GM19351 (cell line): ENCODE measurements around the gene TAP2.
A peak's percentile ranks its signal among the peaks of the same experiment; 100 is the strongest.
"Not testable (repeated sequence)": the region's sequence is repeated elsewhere in the genome, so short reads cannot be mapped to it uniquely, and the experiment has no call there.

Experiments
- ATAC-seq: cut with Tn5 transposase; IDR thresholded peaks from one replicate; pipeline ENCODE4 v1.9.1; 2021; ENCODE audit warnings: mild to moderate bottlenecking, moderate library complexity; ENCODE audit not compliant: unreplicated experiment

TAP2 gene

GRCh38 chr6:32836873-32837272 is 1.7 kb downstream of the TAP2 start:
- no peak for ATAC-seq

GRCh38 chr6:32835167-32835893 is 3.2 kb downstream of the TAP2 start:
- no peak for ATAC-seq

GRCh38 chr6:32833664-32834063 is 4.9 kb downstream of the TAP2 start:
- ATAC-seq: no peak

GRCh38 chr6:32832535-32832934 is 6.0 kb downstream of the TAP2 start:
- no peak for ATAC-seq

- no peak for ATAC-seq
Measured at GRCh38 chr6:32830936-32831335, 7.6 kb downstream of the TAP2 start.

- no peak for ATAC-seq
Measured at GRCh38 chr6:32830017-32830416, 8.5 kb downstream of the TAP2 start.

GRCh38 chr6:32829495-32829894 is 9.0 kb downstream of the TAP2 start:
- ATAC-seq: no peak

GRCh38 chr6:32827025-32827424 is 11.5 kb downstream of the TAP2 start:
- ATAC-seq: no peak

- ATAC-seq: no peak
Measured at GRCh38 chr6:32825966-32826365, 12.6 kb downstream of the TAP2 start.

- no peak for ATAC-seq
Measured at GRCh38 chr6:32819729-32820128, 18.8 kb downstream of the TAP2 start.

- ATAC-seq: no peak
Measured at GRCh38 chr6:32818867-32819266, 19.7 kb downstream of the TAP2 start.

GRCh38 chr6:32816746-32817204 is 21.8 kb downstream of the TAP2 start, which contains the start of gene HLA-DOB:
Gene HLA-DOB (minus strand): TSS chr6:32817002. CDS start chr6:32816951, 51 bp downstream.
- peak; percentile 69 for ATAC-seq

- ATAC-seq: peak; percentile 54
Measured at GRCh38 chr6:32815996-32816395, 22.5 kb downstream of the TAP2 start.

- no peak for ATAC-seq
Measured at GRCh38 chr6:32815115-32815514, 23.4 kb downstream of the TAP2 start.

GRCh38 chr6:32814145-32814544 is 24.4 kb downstream of the TAP2 start:
- ATAC-seq: no peak

GRCh38 chr6:32809171-32809570 is 29.4 kb downstream of the TAP2 start:
- ATAC-seq: no peak

- no peak for ATAC-seq
Measured at GRCh38 chr6:32807020-32807580, 31.4 kb downstream of the TAP2 start.

GRCh38 chr6:32805404-32805803 is 33.1 kb downstream of the TAP2 start:
- not testable (repeated sequence) for ATAC-seq

GRCh38 chr6:32803416-32803815 is 35.1 kb downstream of the TAP2 start:
- no peak for ATAC-seq

GRCh38 chr6:32799740-32800139 is 38.8 kb downstream of the TAP2 start:
- ATAC-seq: no peak

GRCh38 chr6:32799168-32799567 is 39.4 kb downstream of the TAP2 start:
- no peak for ATAC-seq
